ENCODE data around the gene HDAC2.
"Not testable (repeated sequence)": the region's sequence is repeated elsewhere in the genome, so short reads cannot be mapped to it uniquely, and the experiment has no call there.

HDAC2 gene

GRCh38 chr6:113970805-113971676 lies at the start of gene HDAC2:
TSS of gene HDAC2 (minus strand) at chr6:113971148. CDS start at chr6:113970908, 240 bp downstream.
- Histone ChIP-seq H3K9me3 (ENCODE audit: control insufficient read depth, insufficient read depth, low read length) (no peaks in the 10 kb centered on the region), H3K4me3 (ENCODE audit: low read depth, low read length) (peak within 1 kb of the TSS; percentile 85), H3K27ac (ENCODE audit: low read depth, low read length) (peak within 1 kb of the TSS; percentile 99), H3K27me3 (ENCODE audit: control insufficient read depth, insufficient read depth, low read length) (no peaks in the 10 kb centered on the region), H3K9ac (ENCODE audit: low read depth, low read length) (peak within 1 kb of the TSS; percentile 96), H3K4me1 (ENCODE audit: control insufficient read depth, insufficient read depth, low read length) (peaks cover 27% of the 10 kb centered on the region), H3K36me3 (ENCODE audit: control insufficient read depth, insufficient read depth, low read length) (no peaks in the 10 kb centered on the region)

DNA sequence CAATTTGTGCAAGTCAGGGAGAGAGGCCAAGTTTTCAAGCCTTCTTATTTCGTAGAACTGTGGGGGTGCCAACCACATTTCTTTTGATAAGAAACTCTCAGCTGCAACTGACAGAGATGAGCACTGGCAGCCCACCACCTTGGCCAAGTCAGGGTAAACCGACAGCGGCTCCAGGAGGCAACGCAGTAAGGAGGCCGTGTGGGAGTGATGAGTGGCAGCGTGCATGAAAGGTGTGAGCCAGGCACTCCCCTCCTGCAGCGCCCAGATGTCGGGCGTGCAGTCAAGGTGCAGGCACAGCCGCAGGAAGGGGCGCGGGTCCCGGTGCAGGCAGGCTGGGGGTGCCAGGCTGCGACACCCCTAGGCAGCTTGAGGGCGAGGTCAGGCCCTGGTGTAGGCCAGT lies 49.2 kb upstream of the HDAC2 start:
- H3K9me3 ChIP-seq (ENCODE audit: control insufficient read depth, insufficient read depth, low read length) = peaks cover 6% of the 10 kb centered on the region; the same call in 1 of the 2 replicates
- no peaks in the 10 kb centered on the region for H3K36me3 ChIP-seq (ENCODE audit: control insufficient read depth, insufficient read depth, low read length)
- no peaks in the 10 kb centered on the region for H3K4me1 ChIP-seq (ENCODE audit: control insufficient read depth, insufficient read depth, low read length)
- H3K27ac ChIP-seq (ENCODE audit: low read depth, low read length) = no peak overlapping the region
- H3K27me3 ChIP-seq (ENCODE audit: control insufficient read depth, insufficient read depth, low read length) = no peaks in the 10 kb centered on the region
- no peak overlapping the region for H3K4me3 ChIP-seq (ENCODE audit: low read depth, low read length)
- H3K9ac ChIP-seq (ENCODE audit: low read depth, low read length) = no peak overlapping the region

GRCh38 chr6:114017146-114017545 lies 46.2 kb upstream of the HDAC2 start:
- H3K27ac ChIP-seq (ENCODE audit: low read depth, low read length); H3K9ac ChIP-seq (ENCODE audit: low read depth, low read length); H3K4me3 ChIP-seq (ENCODE audit: low read depth, low read length): not testable (repeated sequence)

GRCh38 chr6:114014106-114014505 lies 43.2 kb upstream of the HDAC2 start:
- H3K27ac ChIP-seq (ENCODE audit: low read depth, low read length); H3K27me3 ChIP-seq (ENCODE audit: control insufficient read depth, insufficient read depth, low read length); H3K9ac ChIP-seq (ENCODE audit: low read depth, low read length); H3K9me3 ChIP-seq (ENCODE audit: control insufficient read depth, insufficient read depth, low read length); H3K4me3 ChIP-seq (ENCODE audit: low read depth, low read length); H3K36me3 ChIP-seq (ENCODE audit: control insufficient read depth, insufficient read depth, low read length): not testable (repeated sequence)
- peaks cover 24% of the 10 kb centered on the region for H3K4me1 ChIP-seq (ENCODE audit: control insufficient read depth, insufficient read depth, low read length)

More at GRCh38 chr6:114017146-114017545, 46.2 kb upstream of the HDAC2 start:
- not testable (repeated sequence) for H3K4me1 ChIP-seq (ENCODE audit: control insufficient read depth, insufficient read depth, low read length); H3K9me3 ChIP-seq (ENCODE audit: control insufficient read depth, insufficient read depth, low read length); H3K27me3 ChIP-seq (ENCODE audit: control insufficient read depth, insufficient read depth, low read length); H3K36me3 ChIP-seq (ENCODE audit: control insufficient read depth, insufficient read depth, low read length)

DNA sequence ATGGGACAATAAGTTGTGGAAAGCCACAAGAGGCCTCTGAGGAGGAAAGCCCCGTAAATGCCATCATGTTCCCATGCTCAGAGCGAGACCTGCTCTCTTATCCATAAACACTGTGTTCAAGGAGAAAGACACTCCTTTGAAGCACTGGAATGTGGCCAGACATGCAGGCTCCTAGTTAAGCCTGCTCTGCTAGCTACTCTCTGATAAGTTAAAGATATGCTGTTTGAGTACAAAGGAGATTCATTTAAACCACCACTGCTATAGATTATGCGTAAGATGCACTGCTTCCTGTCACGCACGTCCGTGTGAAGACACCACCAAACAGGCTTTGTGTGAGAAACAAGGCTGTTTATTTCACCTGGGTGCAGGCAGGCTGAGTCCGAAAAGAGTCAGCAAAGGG lies 40.5 kb upstream of the HDAC2 start:
- peak overlapping the region; percentile 76 for H3K27ac ChIP-seq (ENCODE audit: low read depth, low read length)
- H3K4me3 ChIP-seq (ENCODE audit: low read depth, low read length); H3K27me3 ChIP-seq (ENCODE audit: control insufficient read depth, insufficient read depth, low read length); H3K9ac ChIP-seq (ENCODE audit: low read depth, low read length); H3K36me3 ChIP-seq (ENCODE audit: control insufficient read depth, insufficient read depth, low read length); H3K9me3 ChIP-seq (ENCODE audit: control insufficient read depth, insufficient read depth, low read length): not testable (repeated sequence)
- H3K4me1 ChIP-seq (ENCODE audit: control insufficient read depth, insufficient read depth, low read length) = peaks cover 48% of the 10 kb centered on the region

DNA sequence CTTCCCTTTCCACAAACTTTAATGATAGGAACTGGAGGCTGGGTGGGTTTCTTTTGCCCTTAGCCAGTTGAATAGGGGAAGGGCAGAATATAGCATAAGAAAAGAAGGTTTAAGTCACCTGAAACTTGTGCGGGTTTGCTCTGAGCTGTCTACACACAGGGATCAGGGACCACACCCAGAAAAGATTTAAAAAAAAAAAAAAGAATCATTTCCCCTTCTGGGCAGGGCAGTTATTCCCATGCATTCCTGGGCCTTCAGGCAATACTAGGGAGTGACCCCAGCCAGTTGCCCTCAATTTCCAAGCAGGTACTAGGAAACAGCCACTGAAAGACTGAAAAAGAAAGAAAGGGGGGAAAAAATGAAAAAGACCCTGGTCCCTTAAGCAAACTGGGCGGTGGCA lies 39.6 kb upstream of the HDAC2 start:
- Histone ChIP-seq H3K4me1 (ENCODE audit: control insufficient read depth, insufficient read depth, low read length) (peaks cover 48% of the 10 kb centered on the region), H3K27ac (ENCODE audit: low read depth, low read length) (peak overlapping the region; percentile 76), H3K4me3 (ENCODE audit: low read depth, low read length) (no peak overlapping the region), H3K27me3 (ENCODE audit: control insufficient read depth, insufficient read depth, low read length) (no peaks in the 10 kb centered on the region), H3K36me3 (ENCODE audit: control insufficient read depth, insufficient read depth, low read length) (no peaks in the 10 kb centered on the region), H3K9me3 (ENCODE audit: control insufficient read depth, insufficient read depth, low read length) (no peaks in the 10 kb centered on the region), H3K9ac (ENCODE audit: low read depth, low read length) (no peak overlapping the region)

DNA sequence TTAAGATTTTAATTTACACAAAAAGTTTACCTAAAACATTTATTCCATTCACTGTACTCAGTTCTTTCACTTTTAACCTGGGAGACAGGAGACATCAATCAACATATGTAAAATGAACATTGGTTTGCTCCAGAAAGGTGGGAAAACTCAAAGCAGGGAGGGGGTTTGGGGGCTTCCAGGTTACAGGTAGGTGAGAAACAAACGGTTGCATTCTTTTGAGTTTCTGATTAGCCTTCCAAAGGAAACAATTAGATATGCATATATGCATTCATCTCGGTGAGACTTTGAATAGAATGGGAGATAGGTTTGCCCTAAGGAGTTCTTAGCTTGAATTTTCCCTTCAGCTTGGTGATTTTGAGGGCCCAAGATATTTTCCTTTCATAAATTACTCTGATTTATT lies 38.2 kb upstream of the HDAC2 start:
- no peaks in the 10 kb centered on the region for H3K9me3 ChIP-seq (ENCODE audit: control insufficient read depth, insufficient read depth, low read length)
- H3K9ac ChIP-seq (ENCODE audit: low read depth, low read length) = no peak overlapping the region
- no peaks in the 10 kb centered on the region for H3K36me3 ChIP-seq (ENCODE audit: control insufficient read depth, insufficient read depth, low read length)
- no peaks in the 10 kb centered on the region for H3K27me3 ChIP-seq (ENCODE audit: control insufficient read depth, insufficient read depth, low read length)
- peak overlapping the region; percentile 5; the same call in 1 of the 2 replicates for H3K4me3 ChIP-seq (ENCODE audit: low read depth, low read length)
- peaks cover 48% of the 10 kb centered on the region for H3K4me1 ChIP-seq (ENCODE audit: control insufficient read depth, insufficient read depth, low read length)
- H3K27ac ChIP-seq (ENCODE audit: low read depth, low read length) = peak overlapping the region; percentile 60

GRCh38 chr6:114008331-114008730 lies 37.4 kb upstream of the HDAC2 start:
- no peaks in the 10 kb centered on the region for H3K36me3 ChIP-seq (ENCODE audit: control insufficient read depth, insufficient read depth, low read length)
- no peaks in the 10 kb centered on the region for H3K27me3 ChIP-seq (ENCODE audit: control insufficient read depth, insufficient read depth, low read length)
- H3K4me1 ChIP-seq (ENCODE audit: control insufficient read depth, insufficient read depth, low read length) = peaks cover 48% of the 10 kb centered on the region
- no peak overlapping the region for H3K9ac ChIP-seq (ENCODE audit: low read depth, low read length)
- no peak overlapping the region for H3K4me3 ChIP-seq (ENCODE audit: low read depth, low read length)
- no peaks in the 10 kb centered on the region for H3K9me3 ChIP-seq (ENCODE audit: control insufficient read depth, insufficient read depth, low read length)
- H3K27ac ChIP-seq (ENCODE audit: low read depth, low read length) = no peak overlapping the region

DNA sequence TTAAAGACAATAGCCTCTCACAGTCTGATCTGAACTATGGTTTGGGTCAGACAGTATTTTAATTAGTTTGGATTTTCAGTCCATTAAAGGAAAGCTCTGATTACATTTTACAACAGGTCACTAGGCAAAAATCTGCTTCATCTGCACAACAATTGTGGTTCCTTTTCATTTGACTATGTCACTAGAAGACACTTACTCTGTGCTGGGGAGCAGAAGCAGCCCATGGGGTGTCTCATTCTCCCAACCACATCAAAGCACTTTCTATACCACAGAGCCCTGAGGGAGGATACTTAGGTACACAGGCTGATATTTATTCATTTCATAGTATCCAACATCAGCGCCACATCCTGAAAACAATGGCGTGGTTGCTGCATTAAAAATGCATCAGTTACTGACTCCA lies 36.6 kb upstream of the HDAC2 start:
- H3K9ac ChIP-seq (ENCODE audit: low read depth, low read length) = no peak overlapping the region
- peaks cover 50% of the 10 kb centered on the region for H3K4me1 ChIP-seq (ENCODE audit: control insufficient read depth, insufficient read depth, low read length)
- peak overlapping the region; percentile 52 for H3K27ac ChIP-seq (ENCODE audit: low read depth, low read length)
- no peaks in the 10 kb centered on the region for H3K36me3 ChIP-seq (ENCODE audit: control insufficient read depth, insufficient read depth, low read length)
- H3K9me3 ChIP-seq (ENCODE audit: control insufficient read depth, insufficient read depth, low read length) = no peaks in the 10 kb centered on the region
- H3K4me3 ChIP-seq (ENCODE audit: low read depth, low read length) = no peak overlapping the region
- no peaks in the 10 kb centered on the region for H3K27me3 ChIP-seq (ENCODE audit: control insufficient read depth, insufficient read depth, low read length)

- Histone ChIP-seq H3K36me3 (ENCODE audit: control insufficient read depth, insufficient read depth, low read length) (no peaks in the 10 kb centered on the region), H3K27ac (ENCODE audit: low read depth, low read length) (no peak overlapping the region), H3K4me3 (ENCODE audit: low read depth, low read length) (no peak overlapping the region), H3K9ac (ENCODE audit: low read depth, low read length) (no peak overlapping the region), H3K27me3 (ENCODE audit: control insufficient read depth, insufficient read depth, low read length) (no peaks in the 10 kb centered on the region), H3K9me3 (ENCODE audit: control insufficient read depth, insufficient read depth, low read length) (no peaks in the 10 kb centered on the region), H3K4me1 (ENCODE audit: control insufficient read depth, insufficient read depth, low read length) (peaks cover 6% of the 10 kb centered on the region)
Measured at GRCh38 chr6:114001354-114001753, 30.4 kb upstream of the HDAC2 start.

DNA sequence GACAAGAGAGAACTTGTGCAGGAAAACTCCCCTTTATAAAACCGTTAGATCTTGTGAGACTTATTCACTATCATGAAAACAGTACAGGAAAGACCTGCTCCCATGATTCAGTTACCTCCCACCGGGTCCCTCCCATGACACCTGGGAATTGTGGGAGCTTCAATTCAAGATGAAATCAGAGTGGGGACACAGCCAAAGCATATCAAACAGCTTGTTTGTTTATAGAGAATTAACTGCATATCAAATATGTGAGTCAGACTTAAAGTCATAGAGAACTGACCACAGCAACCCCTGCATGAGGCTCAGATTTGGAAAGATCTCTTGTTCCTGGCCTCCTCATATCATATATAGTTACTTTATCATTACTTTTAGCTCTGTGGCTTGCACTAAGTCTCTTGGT lies 29.1 kb upstream of the HDAC2 start:
- H3K4me3 ChIP-seq (ENCODE audit: low read depth, low read length) = no peak overlapping the region
- H3K36me3 ChIP-seq (ENCODE audit: control insufficient read depth, insufficient read depth, low read length) = no peaks in the 10 kb centered on the region
- H3K9ac ChIP-seq (ENCODE audit: low read depth, low read length) = no peak overlapping the region
- no peaks in the 10 kb centered on the region for H3K9me3 ChIP-seq (ENCODE audit: control insufficient read depth, insufficient read depth, low read length)
- H3K4me1 ChIP-seq (ENCODE audit: control insufficient read depth, insufficient read depth, low read length) = peaks cover 15% of the 10 kb centered on the region
- no peak overlapping the region for H3K27ac ChIP-seq (ENCODE audit: low read depth, low read length)
- no peaks in the 10 kb centered on the region for H3K27me3 ChIP-seq (ENCODE audit: control insufficient read depth, insufficient read depth, low read length)

Data from HUES48 (cell line).